RWPE2 (cell line): Measurements from ENCODE around the gene USP33.

Experiments used
- ATAC-seq: fragments of 200-7000 bp; cut with Tn5 transposase; 3 replicates; pipeline ENCODE4 v1.9.1; 2021; ENCODE audit warnings: low read depth
- DNase-seq: peaks from one replicate; pipeline ENCODE4 v3.0.0-alpha.2; 2020; ENCODE audit warnings: low spot score
- H3K27ac ChIP-seq: fragments of 450-650 bp; 2 replicates; pipeline ENCODE4 v1.5.1; 2017; ENCODE audit warnings: mild to moderate bottlenecking; ENCODE audit not compliant: poor library complexity, severe bottlenecking
- H3K27me3 ChIP-seq: fragments of 250-450 bp; sonication (Bioruptor Pico); 2 replicates; pipeline ENCODE4 v1.5.1; 2021; ENCODE audit warnings: mild to moderate bottlenecking, moderate library complexity; ENCODE audit not compliant: insufficient read depth, poor library complexity, severe bottlenecking
- H3K36me3 ChIP-seq: fragments of 250-450 bp; sonication (Bioruptor Pico); 2 replicates; pipeline ENCODE4 v1.5.1; 2020; ENCODE audit warnings: low read depth, mild to moderate bottlenecking, moderate library complexity
- H3K4me1 ChIP-seq: fragments of 250-450 bp; sonication (Bioruptor Pico); 2 replicates; pipeline ENCODE4 v1.5.1; 2021; ENCODE audit warnings: mild to moderate bottlenecking, moderate library complexity; ENCODE audit not compliant: insufficient read depth, poor library complexity, severe bottlenecking
- H3K4me3 ChIP-seq: fragments of 250-450 bp; sonication (Bioruptor Pico); 2 replicates; pipeline ENCODE4 v1.5.1; 2021; ENCODE audit warnings: mild to moderate bottlenecking, moderate library complexity; ENCODE audit not compliant: severe bottlenecking
- H3K9me3 ChIP-seq: fragments of 250-450 bp; sonication (Bioruptor Pico); 2 replicates; pipeline ENCODE4 v1.5.1; 2021; ENCODE audit warnings: mild to moderate bottlenecking, moderate library complexity; ENCODE audit not compliant: severe bottlenecking
- CTCF ChIP-seq: fragments of 450-650 bp; IDR thresholded peaks from one replicate; pipeline ENCODE4 v1.5.1; 2017; ENCODE audit warnings: mild to moderate bottlenecking, moderate library complexity; ENCODE audit not compliant: poor library complexity, severe bottlenecking

USP33 gene

GRCh38 chr1:77759071-77760028 lies at the start of gene USP33:
TSS of gene USP33 (minus strand) at chr1:77759852. CDS start at chr1:77741697, 18,155 bp downstream.
- ATAC-seq (peak; percentile 89), DNase-seq (peak; percentile 82)
- peak within 1 kb of the TSS; percentile 93 for H3K4me3 ChIP-seq
- H3K27me3 ChIP-seq = no peaks in the 10 kb centered on the region
- peaks cover 19% of the 10 kb centered on the region for H3K4me1 ChIP-seq
- peak within 1 kb of the TSS; percentile 62 for H3K27ac ChIP-seq
- no peaks in the 10 kb centered on the region for H3K36me3 ChIP-seq
- H3K9me3 ChIP-seq = no peaks in the 10 kb centered on the region
- no peak for TF ChIP-seq CTCF

- DNase-seq (no peak), ATAC-seq (no peak)
- Histone ChIP-seq H3K9me3 (no peaks in the 10 kb centered on the region), H3K4me1 (no peaks in the 10 kb centered on the region), H3K36me3 (peaks cover 54% of the 10 kb centered on the region), H3K4me3 (no peak overlapping the region), H3K27ac (no peak overlapping the region), H3K27me3 (no peaks in the 10 kb centered on the region)
- TF ChIP-seq CTCF = no peak
Observed at GRCh38 chr1:77803371-77803770, 43.7 kb upstream of the USP33 start.

GRCh38 chr1:77802026-77802425 lies 42.4 kb upstream of the USP33 start:
- no peaks in the 10 kb centered on the region for H3K9me3 ChIP-seq
- no peaks in the 10 kb centered on the region for H3K4me1 ChIP-seq
- no peak for ATAC-seq
- H3K4me3 ChIP-seq = no peak overlapping the region
- H3K36me3 ChIP-seq = peaks cover 48% of the 10 kb centered on the region
- H3K27me3 ChIP-seq = no peaks in the 10 kb centered on the region
- no peak for DNase-seq
- no peak overlapping the region for H3K27ac ChIP-seq
- TF ChIP-seq CTCF = no peak

- Histone ChIP-seq H3K4me1 (no peaks in the 10 kb centered on the region), H3K27me3 (no peaks in the 10 kb centered on the region), H3K27ac (no peak overlapping the region), H3K4me3 (no peak overlapping the region), H3K9me3 (no peaks in the 10 kb centered on the region), H3K36me3 (peaks cover 23% of the 10 kb centered on the region)
- TF ChIP-seq CTCF = no peak
- ATAC-seq (no peak), DNase-seq (no peak)
Observed at GRCh38 chr1:77797991-77798390, 38.3 kb upstream of the USP33 start.
